Upper lobe of right lung (tissue), 1 donor: ENCODE data around the gene GIGYF1. TPM values are rescaled to one million over a fixed set of nuclear protein-coding genes. Genes with fewer than 3 reads are reported as not detected.

Experiments used
- ATAC-seq: fragments of 200-7000 bp; cut with Tn5 transposase; one replicate; pipeline ENCODE4 v1.9.1; 2020; ENCODE audit warnings: mild to moderate bottlenecking, moderate library complexity
- DNase-seq: peaks from one replicate; pipeline ENCODE4 v3.0.0-alpha.2; 2020
- H3K27ac ChIP-seq: fragments of 200-600 bp; one replicate; pipeline ENCODE4 v1.8.0; 2022
- H3K27me3 ChIP-seq: fragments of 200-600 bp; one replicate; pipeline ENCODE4 v1.8.0; 2022; ENCODE audit warnings: mild to moderate bottlenecking
- H3K36me3 ChIP-seq: fragments of 200-600 bp; one replicate; pipeline ENCODE4 v1.8.0; 2022
- H3K4me1 ChIP-seq: fragments of 200-600 bp; one replicate; pipeline ENCODE4 v1.8.0; 2022
- H3K4me3 ChIP-seq: fragments of 200-600 bp; one replicate; pipeline ENCODE4 v1.8.0; 2022; ENCODE audit warnings: mild to moderate bottlenecking
- H3K9me3 ChIP-seq: fragments of 200-600 bp; one replicate; pipeline ENCODE4 v1.8.0; 2022
- CTCF ChIP-seq: fragments of 200-600 bp; IDR thresholded peaks from one replicate; pipeline ENCODE4 v1.8.0; 2022; ENCODE audit warnings: antibody characterized with exemption
- intact Hi-C: fragments of 100-400 bp; cut with DNase I; formaldehyde crosslinking; loops from one replicate; pipeline ENCODE4 v1.11.0; 2022
- total RNA-seq: library from RNA; stranded (reverse); fragmentation: NEBNext Ultra II Directional; extraction: Animal tissue kit (Norgen Biotek cat#: 25700); gene quantifications from one replicate; pipeline ENCODE4 v1.2.1, GENCODE V29; 2021
- donor health status: DM: no; HTN: yes; CAD: no; lungs with severe emphysema.

The GIGYF1 gene
- total RNA-seq, 1 donor from 2014 or later, result 44.5 TPM

- Histone ChIP-seq H3K27me3 (no peaks in the 10 kb centered on the region), H3K27ac (peak overlapping the region; percentile 70), H3K36me3 (no peaks in the 10 kb centered on the region), H3K4me1 (peaks cover 21% of the 10 kb centered on the region), H3K9me3 (no peaks in the 10 kb centered on the region), H3K4me3 (peak overlapping the region; percentile 76)
- ATAC-seq (peak; percentile 17), DNase-seq (no peak)
- intact Hi-C loops, result no loop called here
- no peak for TF ChIP-seq CTCF
Measured at GRCh38 chr7:100693312-100694097, 545 bp downstream of the GIGYF1 start.

GRCh38 chr7:100692578-100692961 lies 1.5 kb downstream of the GIGYF1 start:
- no peak for TF ChIP-seq CTCF
- Histone ChIP-seq H3K27me3 (no peaks in the 10 kb centered on the region), H3K36me3 (peaks cover 9% of the 10 kb centered on the region), H3K4me1 (peaks cover 21% of the 10 kb centered on the region), H3K4me3 (peak overlapping the region; percentile 76), H3K9me3 (no peaks in the 10 kb centered on the region), H3K27ac (no peak overlapping the region)
- no peak for DNase-seq
- no peak for ATAC-seq
- intact Hi-C loops, result no loop called here

- peak; percentile 88 for DNase-seq
- TF ChIP-seq CTCF, result peak; percentile 90
- Histone ChIP-seq H3K27me3 (no peaks in the 10 kb centered on the region), H3K9me3 (no peaks in the 10 kb centered on the region), H3K4me1 (peaks cover 21% of the 10 kb centered on the region), H3K27ac (no peak overlapping the region), H3K36me3 (peaks cover 15% of the 10 kb centered on the region), H3K4me3 (peak overlapping the region; percentile 76)
- ATAC-seq, result peak; percentile 83
- intact Hi-C loops, result no loop called here
Measured at GRCh38 chr7:100691676-100692577, 2.1 kb downstream of the GIGYF1 start.

GRCh38 chr7:100689230-100690135 lies 4.6 kb downstream of the GIGYF1 start:
- intact Hi-C loops, result loop anchor here (10.0 kb wide), 3 partner anchors 75 to 215 kb away; partner anchors contain the start of genes MOSPD3 and TSC22D4
- Histone ChIP-seq H3K36me3 (peaks cover 39% of the 10 kb centered on the region), H3K9me3 (no peaks in the 10 kb centered on the region), H3K27ac (no peak overlapping the region), H3K27me3 (no peaks in the 10 kb centered on the region), H3K4me1 (peaks cover 21% of the 10 kb centered on the region), H3K4me3 (no peak overlapping the region)
- DNase-seq (peak; percentile 63), ATAC-seq (no peak)
- no peak for TF ChIP-seq CTCF

GRCh38 chr7:100688326-100688860 lies 5.7 kb downstream of the GIGYF1 start:
- ATAC-seq (no peak), DNase-seq (no peak)
- no peak for TF ChIP-seq CTCF
- intact Hi-C loops, result loop anchor here (10.0 kb wide), 3 partner anchors 74 to 214 kb away; partner anchors contain the start of genes MOSPD3 and TSC22D4
- peaks cover 50% of the 10 kb centered on the region for H3K36me3 ChIP-seq
- no peaks in the 10 kb centered on the region for H3K9me3 ChIP-seq
- no peaks in the 10 kb centered on the region for H3K27me3 ChIP-seq
- H3K4me1 ChIP-seq, result peaks cover 21% of the 10 kb centered on the region
- no peak overlapping the region for H3K27ac ChIP-seq
- H3K4me3 ChIP-seq, result no peak overlapping the region
